Mucosa of descending colon (tissue), 3 donors: ENCODE data around the gene PACS2. TPM values are rescaled to one million over a fixed set of nuclear protein-coding genes. Genes with fewer than 3 reads are reported as not detected.

Source experiments
- ATAC-seq: fragments of 200-7000 bp; cut with Tn5 transposase; one replicate; pipeline ENCODE4 v1.9.1; 2020; ENCODE audit warnings: mild to moderate bottlenecking, moderate library complexity
- DNase-seq, 3 donors: peaks; one replicate each; pipeline ENCODE4 v3.0.0-alpha.2; 2020
- H3K36me3 ChIP-seq: fragments of 200-600 bp; one replicate; pipeline ENCODE4 v1.8.0; 2021; ENCODE audit warnings: low read depth, mild to moderate bottlenecking
- H3K4me1 ChIP-seq: fragments of 200-600 bp; one replicate; pipeline ENCODE4 v1.8.0; 2021; ENCODE audit warnings: low read depth, mild to moderate bottlenecking
- H3K4me3 ChIP-seq: fragments of 200-600 bp; one replicate; pipeline ENCODE4 v1.8.0; 2021; ENCODE audit warnings: mild to moderate bottlenecking
- H3K9me3 ChIP-seq: fragments of 200-600 bp; one replicate; pipeline ENCODE4 v1.8.0; 2021; ENCODE audit warnings: mild to moderate bottlenecking
- CTCF ChIP-seq: fragments of 200-600 bp; IDR thresholded peaks from one replicate; pipeline ENCODE4 v1.8.0; 2022; ENCODE audit warnings: antibody characterized with exemption, mild to moderate bottlenecking
- intact Hi-C, 2 donors: fragments of 100-400 bp; cut with DNase I in 1 of 2; cut with micrococcal nuclease in 1 of 2; formaldehyde crosslinking; loops; one replicate each; pipeline versions ENCODE4 v1.11.0 to v1.11.1; 2022; cut with DNase I, micrococcal nuclease
- total RNA-seq, 3 donors: library from RNA; stranded (reverse); fragmentation: NEBNext Ultra II Directional in 2 of 3; extraction: Animal tissue kit (Norgen Biotek cat#: 25700) in 2 of 3; gene quantifications; one replicate each; pipeline versions ENCODE4 v1.2.1 to v1.2.4, GENCODE V29; 2021 to 2023
- donor health status: DM: no; HTN: no; CAD: no; lungs with moderate emphysema.
- donor health status: DM: no; HTN: no; CAD: no.
- donor health status: DM: no; HTN: yes; CAD: no.

Gene PACS2
- total RNA-seq, 3 donors from 2014 or later: 71.7 to 84.3 (median 78.9) TPM

- intact Hi-C loops: no loop called here
- ATAC-seq (no peak), DNase-seq (no peak)
- no peaks in the 10 kb centered on the region for H3K9me3 ChIP-seq
- H3K36me3 ChIP-seq: no peaks in the 10 kb centered on the region
- TF ChIP-seq CTCF: no peak
- no peaks in the 10 kb centered on the region for H3K4me1 ChIP-seq
- no peak overlapping the region for H3K4me3 ChIP-seq
Observed at GRCh38 chr14:105369653-105370040, 55.1 kb downstream of the PACS2 start.

- intact Hi-C loops: no loop called here
Observed at GRCh38 chr14:105374389-105374788, 59.8 kb downstream of the PACS2 start.

GRCh38 chr14:105375635-105376057 is 61.1 kb downstream of the PACS2 start:
- Histone ChIP-seq H3K4me1 (no peaks in the 10 kb centered on the region), H3K36me3 (no peaks in the 10 kb centered on the region), H3K4me3 (no peak overlapping the region), H3K9me3 (no peaks in the 10 kb centered on the region)
- ATAC-seq (no peak), DNase-seq (no peak)
- no peak for TF ChIP-seq CTCF
- intact Hi-C loops: no loop called here

More at GRCh38 chr14:105374389-105374788, 59.8 kb downstream of the PACS2 start:
- H3K4me1 ChIP-seq: no peaks in the 10 kb centered on the region
- no peak overlapping the region for H3K4me3 ChIP-seq
- TF ChIP-seq CTCF: no peak
- no peaks in the 10 kb centered on the region for H3K9me3 ChIP-seq
- ATAC-seq: no peak
- DNase-seq: no peak
- no peaks in the 10 kb centered on the region for H3K36me3 ChIP-seq

GRCh38 chr14:105376521-105377440 is 62.2 kb downstream of the PACS2 start:
- Histone ChIP-seq H3K9me3 (no peaks in the 10 kb centered on the region), H3K4me3 (no peak overlapping the region), H3K4me1 (no peaks in the 10 kb centered on the region), H3K36me3 (no peaks in the 10 kb centered on the region)
- intact Hi-C loops: no loop called here
- no peak for DNase-seq
- ATAC-seq: no peak
- no peak for TF ChIP-seq CTCF

GRCh38 chr14:105377555-105378182 is 63.1 kb downstream of the PACS2 start:
- Histone ChIP-seq H3K9me3 (no peaks in the 10 kb centered on the region), H3K4me3 (no peak overlapping the region), H3K4me1 (no peaks in the 10 kb centered on the region), H3K36me3 (no peaks in the 10 kb centered on the region)
- no peak for DNase-seq
- TF ChIP-seq CTCF: no peak
- no peak for ATAC-seq
- intact Hi-C loops: no loop called here
